Activated naive CD4-positive, alpha-beta T cell treated with Interleukin-2 at 50 U/mL for 16 hours (primary cell): ENCODE results near the gene GP1BB.
A peak's percentile ranks its signal among the peaks of the same experiment; 100 is the strongest.
"Not testable (repeated sequence)": the region's sequence is repeated elsewhere in the genome, so short reads cannot be mapped to it uniquely, and the experiment has no call there.

Experiments
- DNase-seq: peaks from one replicate; pipeline ENCODE4 v3.0.0-alpha.2; 2020

The GP1BB gene

GRCh38 chr22:19714312-19715187, 8.8 kb upstream of the GP1BB start, which contains the start of gene SEPTIN5:
Gene SEPTIN5, plus strand, starts transcription at chr22:19714503. Its CDS starts 86 bp downstream, at chr22:19714589.
- DNase-seq, result no peak

DNA sequence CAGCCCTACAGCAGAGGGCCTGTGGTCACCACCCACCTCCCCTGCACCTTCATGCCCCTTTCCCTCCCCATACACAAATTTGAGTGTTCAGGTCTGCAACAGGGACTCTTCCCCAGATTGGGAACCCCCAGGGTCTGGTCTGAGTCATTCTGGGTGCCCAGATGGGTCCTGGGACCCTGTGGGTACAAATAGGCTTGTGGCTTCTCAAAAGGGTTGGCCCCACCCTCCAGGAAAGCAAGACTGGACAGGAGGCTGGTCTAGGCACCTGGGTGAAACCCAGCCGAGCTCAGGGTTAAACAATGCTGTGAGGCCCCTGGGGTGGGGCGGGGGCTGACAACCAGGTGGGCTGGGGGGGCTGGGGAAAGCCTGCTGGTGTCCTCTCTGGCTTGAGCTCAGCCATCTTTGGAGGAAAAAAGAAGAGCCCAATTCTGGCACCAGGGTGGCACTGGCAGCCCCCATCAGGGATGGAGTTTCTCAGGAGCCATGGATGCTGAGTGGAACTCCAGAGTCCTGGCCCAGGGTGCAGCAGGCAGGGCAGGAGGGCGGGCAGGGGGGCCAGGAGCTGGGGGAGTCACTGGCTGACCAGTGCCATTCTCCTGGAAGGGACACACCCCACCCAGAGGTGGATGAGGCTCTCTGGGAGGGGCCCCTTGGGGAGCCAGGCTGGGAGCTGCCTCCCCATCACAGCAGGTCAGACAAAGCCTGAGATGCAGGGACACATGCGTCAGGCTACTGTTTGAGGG, 8.0 kb upstream of the GP1BB start:
- no peak for DNase-seq

- no peak for DNase-seq
These were observed 7.1 kb upstream of the GP1BB start for GRCh38 chr22:19716041-19716828.

DNA sequence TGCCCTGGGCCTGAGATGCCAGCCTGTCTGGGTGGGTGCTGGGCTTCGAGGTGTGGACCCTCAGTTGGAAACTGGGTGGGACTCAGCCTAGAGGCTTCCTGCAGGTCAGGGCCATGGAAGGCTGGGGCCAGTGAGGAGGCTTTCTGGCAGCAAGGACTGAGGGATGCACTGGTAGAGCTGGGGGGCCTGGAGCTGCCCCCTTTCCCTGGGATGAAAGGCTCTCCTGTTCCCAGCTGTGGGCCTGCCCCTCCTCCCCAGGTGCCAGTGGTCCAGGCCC, 6.6 kb upstream of the GP1BB start:
- no peak for DNase-seq

DNA sequence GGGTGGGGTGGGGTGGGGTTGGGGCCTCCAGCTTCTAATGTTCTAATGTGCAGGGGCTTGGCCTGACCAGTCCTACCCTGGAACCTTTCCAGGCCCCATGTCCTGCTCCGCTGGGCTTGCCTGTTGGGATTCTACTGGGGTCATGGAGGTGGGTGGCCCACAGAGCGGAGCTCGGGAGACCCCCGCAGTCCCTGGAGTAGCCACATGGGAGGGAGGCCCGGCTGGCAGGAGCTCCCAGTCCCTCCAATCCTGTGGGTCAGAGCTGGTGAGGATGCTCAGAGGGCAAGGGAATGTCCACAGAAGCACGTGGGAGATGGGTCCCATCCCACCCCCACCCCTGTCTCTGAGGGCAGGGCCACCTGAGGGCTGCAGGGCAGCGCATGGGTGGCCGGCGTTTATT, 6.2 kb upstream of the GP1BB start:
- no peak for DNase-seq

DNA sequence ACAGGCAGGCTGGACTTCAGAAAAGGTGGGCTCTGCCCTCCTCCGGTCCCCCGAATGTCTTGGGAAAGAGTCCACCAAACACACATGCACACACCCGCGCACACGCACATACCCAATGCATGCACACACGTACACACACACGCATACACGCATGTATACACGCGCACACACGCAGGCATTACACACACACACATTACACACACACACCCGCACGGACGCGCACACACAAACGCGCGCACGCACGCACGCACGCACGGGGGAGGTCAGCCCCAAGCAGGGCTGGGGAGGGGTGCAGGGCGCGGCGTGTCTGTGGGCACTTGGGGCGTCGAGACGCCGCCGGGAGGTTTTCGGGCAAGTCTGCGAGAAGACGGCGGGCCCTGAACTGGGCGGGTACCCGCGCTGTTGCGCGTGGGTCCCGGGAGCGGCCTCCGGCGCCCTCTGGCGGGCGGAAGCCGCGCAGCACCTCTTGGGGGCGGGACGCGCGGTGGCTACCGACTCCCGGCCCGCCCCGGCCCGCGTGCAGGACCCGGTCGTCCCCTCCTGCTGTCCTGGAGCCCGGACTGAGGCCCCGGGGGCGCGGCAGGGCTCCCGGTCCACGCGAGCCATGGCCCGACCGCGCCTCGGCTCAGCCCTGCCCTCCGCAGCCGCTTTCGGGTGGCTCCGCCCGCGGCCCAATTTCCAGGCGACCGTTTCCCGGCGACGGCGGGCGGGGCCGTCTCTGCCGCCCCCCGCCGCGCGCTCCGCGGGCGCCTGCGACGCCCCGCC, 5.5 kb upstream of the GP1BB start:
- peak; percentile 85 for DNase-seq

DNA sequence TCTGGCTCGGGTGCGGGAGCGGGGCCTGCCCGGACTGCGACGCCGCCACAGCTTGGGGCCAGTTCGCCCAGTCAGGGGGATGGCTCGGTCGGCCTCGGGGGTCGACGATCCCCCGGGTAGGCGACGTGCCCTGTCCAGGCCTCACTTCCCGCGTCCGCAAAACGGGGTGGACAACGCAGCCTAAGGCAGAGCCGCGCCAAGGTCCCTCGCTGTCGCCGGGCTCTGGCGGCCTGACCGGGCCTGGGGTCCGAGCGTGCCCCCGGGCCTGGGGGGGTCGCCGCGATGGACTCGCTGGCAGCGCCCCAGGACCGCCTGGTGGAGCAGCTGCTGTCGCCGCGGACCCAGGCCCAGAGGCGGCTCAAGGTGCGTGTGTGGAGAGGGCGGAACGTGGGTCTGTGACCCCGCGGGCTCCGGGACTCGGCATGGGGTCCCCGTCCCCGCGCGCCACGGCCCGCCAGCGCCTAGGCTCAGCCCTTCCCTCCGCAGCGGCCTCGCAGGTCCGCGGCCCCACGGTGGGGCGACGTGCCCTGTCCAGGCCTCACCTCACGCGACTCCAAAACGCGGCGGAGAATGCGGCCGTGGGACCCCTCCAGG, 4.8 kb upstream of the GP1BB start:
- DNase-seq, result no peak

DNA sequence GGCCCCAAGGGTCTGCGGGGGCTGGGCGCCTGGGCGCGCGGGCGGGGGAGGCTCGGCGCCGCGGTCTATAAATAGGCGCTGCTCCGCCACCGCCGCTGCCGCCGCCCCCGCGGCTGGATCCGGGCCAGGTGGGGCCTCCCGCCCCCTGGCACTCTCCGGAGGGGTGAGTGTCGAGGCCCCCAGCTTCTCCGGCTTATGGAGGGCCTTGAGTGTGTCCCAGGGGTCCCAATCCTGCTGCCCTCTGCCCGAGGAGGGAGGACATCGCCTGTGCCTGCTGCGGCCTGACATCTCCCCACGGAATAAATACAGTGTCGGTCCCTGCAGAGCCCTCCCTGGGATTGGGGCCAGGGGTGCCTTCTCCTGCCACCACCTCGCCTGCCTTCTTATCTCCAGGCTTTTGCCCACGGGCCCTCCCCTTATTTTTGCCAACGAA, 4.3 kb upstream of the GP1BB start:
- DNase-seq, result peak; percentile 24

DNA sequence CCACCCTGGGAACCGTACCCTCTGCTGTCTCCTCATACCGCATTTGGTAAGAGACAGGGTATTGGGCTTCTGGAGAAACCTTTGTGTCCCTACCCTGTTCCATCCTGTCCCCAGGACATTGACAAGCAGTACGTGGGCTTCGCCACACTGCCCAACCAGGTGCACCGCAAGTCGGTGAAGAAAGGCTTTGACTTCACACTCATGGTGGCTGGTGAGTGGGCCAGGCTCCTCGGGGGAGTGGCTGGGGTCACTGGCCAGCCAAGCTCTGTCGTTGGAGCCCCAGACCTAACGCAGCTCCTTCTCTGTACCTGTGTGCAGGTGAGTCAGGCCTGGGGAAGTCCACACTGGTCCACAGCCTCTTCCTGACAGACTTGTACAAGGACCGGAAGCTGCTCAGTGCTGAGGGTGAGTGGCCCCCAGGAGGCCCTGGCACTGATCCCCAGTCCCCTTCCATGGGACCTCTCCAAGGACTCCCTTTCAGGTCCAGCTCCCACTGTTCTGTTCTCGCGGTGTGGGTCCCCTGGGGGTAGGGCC, 3.8 kb upstream of the GP1BB start:
- DNase-seq, result no peak

- no peak for DNase-seq
These were observed 3.0 kb upstream of the GP1BB start for GRCh38 chr22:19720150-19720827.

DNA sequence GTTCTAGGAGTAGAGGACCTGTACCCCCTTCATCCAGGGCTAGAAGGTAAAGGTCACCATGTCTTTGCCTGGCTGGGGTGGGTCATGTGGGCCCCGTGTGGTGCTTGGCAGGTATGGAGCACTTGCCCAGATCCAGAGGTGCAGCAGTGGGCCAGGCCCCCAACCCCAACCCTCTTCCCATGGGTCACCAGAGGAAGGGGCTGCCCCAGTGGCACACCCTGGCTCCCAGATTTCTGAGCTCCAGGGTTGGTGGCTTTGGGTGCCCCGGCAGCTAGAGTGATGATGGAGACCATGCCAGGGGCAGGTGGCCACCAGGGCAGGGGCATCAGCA, 2.4 kb upstream of the GP1BB start:
- DNase-seq, result no peak

DNA sequence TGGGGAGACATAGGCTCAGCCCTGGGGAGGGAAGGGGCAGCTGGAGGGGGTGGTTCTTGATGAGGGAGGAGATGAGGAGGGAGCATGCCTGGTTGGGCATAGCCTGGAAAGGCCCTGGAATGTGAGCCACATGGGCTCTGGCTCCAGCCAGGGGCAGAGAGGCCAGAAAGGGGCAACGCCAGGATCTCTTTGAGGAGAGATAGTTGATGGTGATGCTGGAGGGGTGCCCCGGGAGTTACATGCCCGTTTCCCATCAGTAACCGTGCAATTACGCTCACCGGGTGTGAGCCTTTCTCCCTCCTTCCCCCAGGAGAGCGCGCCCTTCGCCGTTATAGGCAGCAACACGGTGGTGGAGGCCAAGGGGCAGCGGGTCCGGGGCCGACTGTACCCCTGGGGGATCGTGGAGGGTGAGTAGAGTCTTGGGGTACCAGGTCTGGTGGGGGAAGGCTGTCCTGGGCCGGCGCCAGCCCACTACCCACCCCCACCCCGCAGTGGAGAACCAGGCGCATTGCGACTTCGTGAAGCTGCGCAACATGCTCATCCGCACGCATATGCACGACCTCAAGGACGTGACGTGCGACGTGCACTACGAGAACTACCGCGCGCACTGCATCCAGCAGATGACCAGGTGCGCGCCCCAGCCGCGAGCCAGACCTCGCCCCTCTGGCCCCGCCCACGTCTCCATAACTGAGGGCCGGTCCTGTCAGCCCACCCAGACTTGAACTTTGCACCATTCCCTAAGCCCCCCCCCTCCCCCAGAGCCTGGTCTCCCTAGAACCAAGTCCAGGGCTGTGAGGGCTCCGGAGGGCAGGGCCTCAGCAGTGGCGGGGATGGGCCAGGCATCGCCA, 1.8 kb upstream of the GP1BB start:
- no peak for DNase-seq

GRCh38 chr22:19722178-19722981, 959 bp upstream of the GP1BB start:
- no peak for DNase-seq

DNA sequence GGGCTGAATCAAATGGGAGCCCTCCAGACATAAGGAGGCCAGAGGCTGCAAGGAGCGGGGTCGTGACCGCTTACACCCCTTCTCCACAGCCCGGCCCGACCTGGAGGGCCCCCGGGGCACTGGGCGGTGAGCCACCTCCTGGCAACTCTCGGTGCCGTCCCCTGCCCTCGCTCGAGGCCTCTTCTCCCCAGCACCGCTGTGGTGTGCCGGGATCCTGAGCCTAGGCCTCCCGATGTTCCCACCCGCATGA, 432 bp upstream of the GP1BB start:
- DNase-seq, result no peak

DNA sequence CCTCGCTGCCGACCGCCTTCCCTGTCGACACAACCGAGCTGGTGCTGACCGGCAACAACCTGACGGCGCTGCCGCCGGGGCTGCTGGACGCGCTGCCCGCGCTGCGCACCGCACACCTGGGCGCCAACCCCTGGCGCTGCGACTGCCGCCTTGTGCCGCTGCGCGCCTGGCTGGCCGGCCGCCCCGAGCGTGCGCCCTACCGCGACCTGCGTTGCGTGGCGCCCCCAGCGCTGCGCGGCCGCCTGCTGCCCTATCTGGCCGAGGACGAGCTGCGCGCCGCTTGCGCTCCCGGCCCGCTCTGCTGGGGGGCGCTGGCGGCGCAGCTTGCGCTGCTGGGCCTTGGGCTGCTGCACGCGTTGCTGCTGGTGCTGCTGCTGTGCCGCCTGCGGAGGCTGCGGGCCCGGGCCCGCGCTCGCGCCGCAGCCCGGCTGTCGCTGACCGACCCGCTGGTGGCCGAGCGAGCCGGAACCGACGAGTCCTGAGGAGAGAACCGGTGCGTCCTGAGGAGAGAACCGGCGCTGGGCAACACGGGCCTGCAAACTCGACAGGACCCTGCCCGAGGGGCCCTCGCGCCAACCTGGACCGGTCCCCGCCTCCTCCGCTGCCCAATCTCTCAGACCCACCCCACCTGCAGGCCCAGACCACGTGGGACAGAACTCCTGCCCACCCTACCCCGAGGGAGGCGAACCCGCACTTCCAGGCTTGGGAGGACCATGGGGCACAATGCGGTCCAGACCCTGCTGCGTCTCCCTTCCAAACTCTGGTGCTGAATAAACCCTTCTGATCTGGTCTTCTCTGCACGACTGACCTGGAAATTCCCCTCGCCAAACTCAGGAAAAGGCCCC, 866 bp downstream of the GP1BB start:
- peak; percentile 21 for DNase-seq

DNA sequence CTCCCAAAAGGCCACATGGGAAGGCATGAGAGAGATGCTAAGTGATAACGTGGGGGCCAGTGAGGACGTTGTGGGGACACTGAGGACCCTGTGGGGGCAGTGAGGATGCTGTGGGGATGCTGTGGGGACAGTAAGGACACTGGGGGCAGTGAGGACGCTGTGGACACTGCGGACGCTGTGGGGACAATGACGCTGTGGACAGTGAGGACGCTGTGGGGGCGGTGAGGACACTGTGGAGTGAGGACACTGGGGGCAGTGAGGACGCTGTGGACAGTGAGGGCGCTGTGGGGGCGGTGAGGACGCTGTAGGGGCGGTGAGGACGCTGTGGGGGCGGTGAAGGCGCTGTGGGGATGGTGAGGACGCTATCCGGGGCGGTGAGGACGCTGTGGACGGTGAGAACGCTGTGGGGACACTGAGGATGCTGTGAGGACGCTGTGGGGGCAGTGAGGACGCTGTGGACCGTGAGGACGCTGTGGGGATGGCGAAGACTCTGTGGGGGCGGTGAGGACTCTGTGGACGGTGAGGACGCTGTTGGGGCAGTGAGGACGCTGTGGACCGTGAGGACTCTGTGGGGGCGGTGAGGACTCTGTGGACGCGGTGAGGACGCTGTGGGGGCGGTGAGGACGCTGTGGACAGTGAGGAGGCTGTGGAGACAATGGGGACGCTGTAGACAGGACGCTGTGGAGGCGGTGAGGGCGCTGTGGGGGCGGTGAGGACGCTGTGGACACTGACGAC, 1.8 kb downstream of the GP1BB start:
- no peak for DNase-seq

GRCh38 chr22:19726064-19726788, 2.9 kb downstream of the GP1BB start:
- DNase-seq, result not testable (repeated sequence)
